K562 (cell line): ENCODE data around the gene IL23A. TPM values are rescaled to one million over a fixed set of nuclear protein-coding genes. Genes with fewer than 3 reads are reported as not detected.

ENCODE experiments used
- E2F4 ChIP-seq: sonication (generic); formaldehyde crosslinking; IDR thresholded peaks from 2 replicates; pipeline ENCODE4 v1.8.0; 2022; ENCODE audit warnings: mild to moderate bottlenecking, low read depth, missing genetic modification reagents
- ELF4 ChIP-seq: fragments of 450-650 bp; formaldehyde crosslinking; IDR thresholded peaks from 2 replicates; pipeline ENCODE4 v1.4.0; 2022; ENCODE audit warnings: missing genetic modification characterization
- FOXA3 ChIP-seq, 2 experiments: fragments of 450-650 bp in 1 of 2; sonication (generic) in 1 of 2; formaldehyde crosslinking; IDR thresholded peaks in 1 of 2; conservative IDR thresholded peaks in 1 of 2; 2 replicates each; pipeline versions ENCODE4 v1.4.0 to v1.8.0; 2020 to 2022; ENCODE audit warnings: mild to moderate bottlenecking in 2 of 2, missing genetic modification reagents in 1 of 2
- HNRNPLL ChIP-seq: fragments of 200-400 bp; formaldehyde crosslinking; IDR thresholded peaks from 2 replicates; pipeline ENCODE4 v1.6.1; 2017; ENCODE audit warnings: low read length, low read depth, mild to moderate bottlenecking; ENCODE audit not compliant: poor library complexity, severe bottlenecking
- HNRNPUL1 ChIP-seq: fragments of 200-400 bp; formaldehyde crosslinking; IDR thresholded peaks from 2 replicates; pipeline ENCODE4 v1.6.1; 2017; ENCODE audit warnings: low read length
- KHSRP ChIP-seq: fragments of 450-650 bp; IDR thresholded peaks from 2 replicates; pipeline ENCODE4 v1.6.1; 2017
- MAFK ChIP-seq: IDR thresholded peaks from 2 replicates; pipeline ENCODE4 v1.6.1; 2011; ENCODE audit warnings: low read length, improper control_type of control experiment
- PHF21A ChIP-seq: fragments of 450-650 bp; IDR thresholded peaks from 2 replicates; pipeline ENCODE4 v1.6.1; 2017; ENCODE audit warnings: low read depth, borderline replicate concordance
- PRMT5 ChIP-seq: sonication (generic); formaldehyde crosslinking; IDR thresholded peaks from 2 replicates; pipeline ENCODE4 v1.5.0; 2020; ENCODE audit warnings: missing genetic modification reagents
- REST ChIP-seq, 2 experiments: fragments of 450-650 bp; formaldehyde crosslinking in 1 of 2; IDR thresholded peaks; 2 replicates each; pipeline versions ENCODE4 v1.4.0 to v1.6.1; 2014 to 2020; ENCODE audit warnings: mild to moderate bottlenecking in 2 of 2, borderline replicate concordance in 1 of 2, low read depth in 1 of 2
- SMAD4 ChIP-seq: fragments of 250-450 bp; sonication (Bioruptor Pico); conservative IDR thresholded peaks from 2 replicates; pipeline ENCODE4 v1.8.0; 2021; ENCODE audit warnings: inconsistent platforms, mild to moderate bottlenecking, moderate library complexity
- TBP ChIP-seq: optimal IDR thresholded peaks from 2 replicates; pipeline ENCODE3; 2011; ENCODE audit warnings: low read depth, low read length, improper control_type of control experiment
- XRCC5 ChIP-seq: fragments of 200-400 bp; formaldehyde crosslinking; IDR thresholded peaks from 2 replicates; pipeline ENCODE4 v1.6.1; 2017; ENCODE audit warnings: low read depth, mild to moderate bottlenecking, low read length
- ZNF12 ChIP-seq: sonication (generic); formaldehyde crosslinking; IDR thresholded peaks from 2 replicates; pipeline ENCODE4 v1.4.0; 2020; ENCODE audit warnings: mild to moderate bottlenecking, missing genetic modification reagents
- ZNF124 ChIP-seq: sonication (generic); formaldehyde crosslinking; IDR thresholded peaks from 2 replicates; pipeline ENCODE4 v1.8.1; 2022; ENCODE audit warnings: missing genetic modification reagents
- ZNF584 ChIP-seq: fragments of 200-800 bp; sonication (Bioruptor generic); IDR thresholded peaks from 2 replicates; pipeline ENCODE4 v1.6.1; 2016; ENCODE audit warnings: low read depth, mild to moderate bottlenecking, missing genetic modification characterization, missing compliant biosample characterization
- polyA plus RNA-seq, 8 experiments: library from polyadenylated mRNA; depleted of rRNA in 4 of 8; stranded (reverse) in 5 of 8; unstranded in 3 of 8; fragments of >200 nt; fragmentation: Nextera tagmentation in 2 of 8; fragmentation: Illumina TruSeq in 1 of 8; extraction: Ambion mirVana in 2 of 8; extraction: Trizol in 1 of 8; gene quantifications; 2 replicates each; pipeline versions ENCODE4 v1.2.1 to v1.2.3, GENCODE V29; 2011 to 2014; ENCODE audit warnings: inconsistent platforms in 1 of 8, missing spikeins in 1 of 8
- total RNA-seq, 7 experiments: library from RNA; depleted of rRNA in 6 of 7; stranded (reverse); fragments of >200 nt in 6 of 7; fragmentation: Illumina TruSeq in 2 of 7; extraction: Trizol in 2 of 7; gene quantifications; 2 replicates each; pipeline versions ENCODE4 v1.2.1 to v1.2.3, GENCODE V29; 2011 to 2021; ENCODE audit warnings: low replicate concordance in 1 of 7
- TF ChIP-seq, protein P1 (sequence below): sonication (generic); formaldehyde crosslinking; IDR thresholded peaks from 2 replicates; pipeline ENCODE4 v1.8.0; 2022; ENCODE audit warnings: mild to moderate bottlenecking, missing genetic modification reagents

Gene IL23A
- total and polyA plus RNA-seq, 9 of the 15 experiments (the other 6 are each of a cell fraction or from before 2014, with no cell fraction given): 4.4 to 37.2 (median 9.6) TPM

DNA sequence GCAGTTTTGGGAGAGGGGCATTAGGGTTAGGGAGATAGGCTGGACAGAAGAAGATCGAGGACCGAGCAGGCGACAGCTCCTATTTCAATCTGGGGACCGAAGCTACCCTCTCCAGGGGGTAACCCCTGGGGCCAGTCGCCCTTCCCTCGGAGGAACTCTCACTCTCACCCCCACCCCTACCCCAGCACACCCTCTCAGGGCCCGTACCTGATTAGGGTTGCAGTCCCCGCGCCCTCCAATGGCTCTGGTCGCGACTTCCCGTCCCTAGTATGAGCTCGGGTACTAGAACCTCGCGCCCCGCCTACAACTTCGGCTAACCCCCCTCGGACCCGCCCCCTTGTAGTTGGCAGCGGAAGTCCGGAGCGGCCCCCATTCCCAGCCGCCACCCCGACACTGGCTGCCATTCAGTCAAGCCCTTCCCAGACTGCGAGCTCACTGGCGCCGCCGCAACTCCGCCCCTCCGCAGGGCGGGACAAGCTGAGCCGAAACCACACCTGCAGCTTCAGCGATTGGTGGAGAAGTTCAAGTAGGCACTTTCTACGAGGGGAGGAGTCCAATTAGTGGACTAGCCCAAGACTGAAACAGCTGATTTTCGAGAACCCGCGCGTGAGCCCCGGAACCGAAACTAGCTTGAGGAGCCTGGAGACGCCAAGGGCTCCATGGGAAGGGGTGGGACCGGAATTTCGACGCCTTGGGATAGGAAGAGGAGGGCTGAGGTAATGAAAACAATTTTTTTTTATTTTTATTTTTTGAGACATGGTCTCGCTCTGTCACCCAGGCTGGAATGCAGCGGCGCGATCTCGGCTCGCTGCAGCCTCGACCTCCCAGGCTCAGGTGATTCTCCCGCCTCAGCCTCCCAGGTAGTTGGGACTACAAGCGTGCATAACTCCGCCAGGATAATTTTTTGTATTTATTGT lies 21.4 kb downstream of the IL23A start, which contains the start of gene STAT2 (continued):
- TF ChIP-seq REST (IDR thresholded peaks at IDR 0.05; ENCODE audit: borderline replicate concordance) (peak; percentile 46), REST (CRISPR knock-in tag; IDR thresholded peaks at IDR 0.05; ENCODE audit: low read depth) (no peak), ZNF12 (CRISPR knock-in tag) (peak; percentile 70; the same call in 1 of the 2 replicates), HNRNPLL (peak; percentile 80), ELF4 (no peak), E2F4 (no peak), ZNF584 (CRISPR knock-in tag) (no peak), PRMT5 (no peak), ZNF124 (CRISPR knock-in tag) (no peak), XRCC5 (peak; percentile 81), MAFK (peak; percentile 48), HNRNPUL1 (no peak), TBP (peak; percentile 58), KHSRP (no peak), PHF21A (no peak), SMAD4 (CRISPR knock-in tag) (no peak), FOXA3 (CRISPR knock-in tag; conservative IDR thresholded peaks at IDR 0.05 in 1 of 2, IDR thresholded peaks at IDR 0.05 in 1 of 2) (no peak)
- TF ChIP-seq, protein P1, sequence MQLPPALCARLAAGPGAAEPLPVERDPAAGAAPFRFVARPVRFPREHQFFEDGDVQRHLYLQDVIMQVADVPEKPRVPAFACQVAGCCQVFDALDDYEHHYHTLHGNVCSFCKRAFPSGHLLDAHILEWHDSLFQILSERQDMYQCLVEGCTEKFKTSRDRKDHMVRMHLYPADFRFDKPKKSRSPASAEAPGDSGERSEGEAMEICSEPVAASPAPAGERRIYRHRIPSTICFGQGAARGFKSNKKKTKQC: 0 out of 2 replicates have a peak, but pooled peaks have one; percentile 37
